Renal cortex interstitium (tissue), 15 donors: ENCODE data around the gene TMIE. TPM values are rescaled to one million over a fixed set of nuclear protein-coding genes. Genes with fewer than 3 reads are reported as not detected.

Experiments
- DNase-seq, 11 donors: peaks; one replicate each; pipeline ENCODE4 v3.0.0-alpha.2; 2013; ENCODE audit warnings: low read depth in 9 of 11, low spot score in 4 of 11; ENCODE audit errors: extremely low read depth in 1 of 11
- long read RNA-seq, 16 experiments: transcript quantifications; one replicate each; lab custom pipeline, GENCODE V29; 2026
- polyA plus RNA-seq, 3 donors: library from polyadenylated mRNA; unstranded; fragments of 120-200 nt; gene quantifications; one replicate each; pipeline ENCODE4 v1.2.1, GENCODE V29; 2013; ENCODE audit not compliant: insufficient read length in 3 of 3

Gene TMIE
- 1 to 10 TPM in 1 of 3 donors, under 1 TPM in 2; 0.70 to 1.0 (median 0.84) TPM for polyA plus RNA-seq
- long read RNA-seq, donor 1, result 0 reads
- long read RNA-seq, donor 2, result 0 reads
- long read RNA-seq, donor 3, partial matches to known transcripts, result 0 of 1 reads
- long read RNA-seq, donor 3, other reads (novel, unspliced or antisense), result 0 of 1 reads
- long read RNA-seq, donor 4, partial matches to known transcripts, result 0 of 1 reads
- long read RNA-seq, donor 4, other reads (novel, unspliced or antisense), result 0 of 1 reads
- long read RNA-seq, donor 5, result 0 reads
- long read RNA-seq, donor 6, result 0 reads
- long read RNA-seq, donor 7, result 0 reads
- long read RNA-seq, donor 8, result 0 reads
- long read RNA-seq, donor 9, result 0 reads
- long read RNA-seq, donor 10, result 0 reads
- long read RNA-seq, donor 11, partial matches to known transcripts, result 0 of 1 reads
- long read RNA-seq, donor 11, other reads (novel, unspliced or antisense), result 0 of 1 reads
- long read RNA-seq, donor 12, result 0 reads
- long read RNA-seq, donor 13, result 0 reads
- long read RNA-seq, donor 14, result 0 reads
- long read RNA-seq, donor 15, result 0 reads
- long read RNA-seq, donor 16, partial matches to known transcripts, result 0 of 1 reads
- long read RNA-seq, donor 16, other reads (novel, unspliced or antisense), result 0 of 1 reads

- DNase-seq, result no peak
Observed at GRCh38 chr3:46701181-46701939, at the start of gene TMIE. TSS of gene TMIE (plus strand) at chr3:46701392. CDS start at chr3:46701488, 96 bp downstream.

GRCh38 chr3:46655271-46655670 is 45.9 kb upstream of the TMIE start:
- DNase-seq, result no peak

DNA sequence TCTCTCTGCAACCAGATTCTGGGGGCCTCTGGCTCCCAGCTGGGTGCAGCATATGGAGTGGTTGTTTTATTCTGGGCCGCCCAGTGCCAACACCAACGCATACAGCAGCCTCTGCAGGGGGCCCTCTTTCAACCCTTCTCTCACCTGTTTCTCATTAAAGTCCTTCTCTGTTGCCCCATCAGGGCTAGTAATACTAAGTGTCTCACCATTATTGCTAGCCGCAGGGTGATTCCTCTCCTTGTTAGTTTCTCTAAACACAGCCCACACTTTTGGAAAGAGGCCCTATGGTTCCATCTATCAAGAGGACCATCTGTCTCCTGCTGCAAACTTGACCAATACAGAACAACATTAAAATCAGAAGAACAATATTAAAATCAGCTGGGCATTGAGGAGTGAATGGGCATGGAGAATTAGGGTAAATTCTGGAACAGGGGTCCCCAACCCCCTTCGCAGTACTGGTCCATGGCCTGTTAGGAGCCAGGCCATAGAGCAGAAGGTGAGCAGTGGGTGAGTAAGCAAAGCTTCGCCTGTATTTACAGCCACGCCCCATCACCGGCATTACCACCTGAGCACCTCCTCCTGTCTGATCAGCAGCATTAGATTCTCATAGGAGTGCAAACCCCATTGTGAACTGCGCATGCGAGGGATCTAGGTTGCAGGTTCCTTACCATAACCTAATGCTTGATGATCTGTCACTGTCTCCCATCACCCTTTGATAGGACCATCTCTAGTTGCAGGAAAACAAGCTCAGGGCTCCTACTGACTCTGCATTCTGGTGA is 44.2 kb upstream of the TMIE start:
- no peak for DNase-seq

GRCh38 chr3:46659285-46659684 is 41.9 kb upstream of the TMIE start:
- no peak for DNase-seq

- no peak for DNase-seq
Observed at GRCh38 chr3:46660003-46660402, 41.2 kb upstream of the TMIE start.

- no peak for DNase-seq
Observed at GRCh38 chr3:46660543-46661523, 40.4 kb upstream of the TMIE start.

GRCh38 chr3:46661776-46662766 is 39.1 kb upstream of the TMIE start:
- no peak for DNase-seq

DNA sequence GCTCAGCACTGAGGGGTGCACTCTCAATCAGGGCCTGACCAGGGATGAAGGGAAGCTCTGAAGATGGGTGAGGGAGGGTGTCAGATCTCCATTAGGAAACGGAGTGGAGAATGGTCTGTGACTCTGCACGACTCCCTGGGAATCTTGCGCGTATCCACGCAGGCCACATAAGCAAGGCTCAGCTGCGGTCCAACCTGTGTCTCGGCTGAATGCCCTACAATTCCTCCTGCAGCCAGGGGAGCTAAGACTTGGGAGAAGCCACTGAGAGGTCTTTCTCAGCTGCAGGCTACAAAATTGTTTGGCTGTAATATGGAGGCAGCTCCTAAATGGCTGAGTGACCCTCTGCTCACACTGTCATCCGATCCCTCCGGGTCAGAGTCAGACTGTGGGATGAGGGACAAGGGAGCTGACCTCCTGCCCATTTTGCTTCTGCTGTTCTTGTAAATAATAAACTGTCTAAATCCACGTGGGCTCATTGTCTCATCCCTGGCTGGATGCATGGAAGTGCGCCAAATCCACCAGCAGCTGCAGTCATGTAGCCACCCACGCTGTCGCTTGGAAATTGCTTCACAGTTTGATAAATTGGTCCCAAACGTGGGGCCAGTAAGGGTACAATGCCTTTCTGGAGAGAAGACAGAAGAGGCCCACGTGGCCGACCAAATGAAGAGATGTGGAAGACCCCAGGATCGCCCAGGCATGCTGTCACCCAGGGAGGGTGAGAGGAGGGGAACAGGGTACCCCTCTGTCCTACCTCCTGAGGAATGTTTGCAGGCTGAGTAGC is 38.2 kb upstream of the TMIE start:
- DNase-seq, result peak; percentile 35 to 76 (median 59)

GRCh38 chr3:46663591-46664135 is 37.5 kb upstream of the TMIE start:
- DNase-seq, result peak in 5 of 11 donors; percentile 25 to 43 (median 34)

DNA sequence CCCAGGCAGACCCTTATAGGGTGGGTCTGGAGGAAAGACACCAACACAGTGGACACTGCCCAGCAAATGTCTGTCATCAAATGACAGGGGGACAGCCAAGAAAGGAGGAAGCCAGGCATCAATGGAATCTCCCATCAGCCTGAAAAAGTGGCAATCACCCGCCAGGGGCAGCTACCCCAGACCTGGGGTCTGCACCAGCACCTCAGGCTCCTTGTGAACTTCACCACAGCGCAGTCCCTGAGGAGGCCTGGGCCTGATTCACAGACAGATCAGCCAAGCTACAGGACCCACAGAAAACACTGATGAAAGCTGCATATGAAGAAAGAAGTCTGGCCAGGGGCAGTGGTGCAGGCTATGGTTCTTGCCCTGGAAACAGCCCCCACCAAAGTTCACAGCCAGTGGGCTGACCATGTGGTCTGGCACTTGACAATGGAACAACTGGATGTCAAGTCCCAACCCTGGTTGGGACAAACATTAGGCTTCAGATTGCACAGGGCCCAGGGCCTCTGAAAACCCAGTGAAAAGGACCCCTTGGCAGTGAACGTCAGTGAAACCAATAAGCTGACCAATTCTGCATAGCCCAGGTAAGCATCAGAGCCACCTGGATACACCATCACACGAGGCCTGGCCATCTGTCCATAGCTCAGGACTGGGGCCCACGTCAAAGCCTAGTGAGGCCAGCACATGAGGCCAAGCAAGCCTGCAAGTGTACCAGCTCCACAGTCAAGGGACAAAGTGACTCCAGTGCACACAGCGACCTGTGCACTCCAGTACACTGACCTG is 36.8 kb upstream of the TMIE start:
- no peak for DNase-seq

GRCh38 chr3:46664971-46665762 is 36.0 kb upstream of the TMIE start:
- no peak for DNase-seq

DNA sequence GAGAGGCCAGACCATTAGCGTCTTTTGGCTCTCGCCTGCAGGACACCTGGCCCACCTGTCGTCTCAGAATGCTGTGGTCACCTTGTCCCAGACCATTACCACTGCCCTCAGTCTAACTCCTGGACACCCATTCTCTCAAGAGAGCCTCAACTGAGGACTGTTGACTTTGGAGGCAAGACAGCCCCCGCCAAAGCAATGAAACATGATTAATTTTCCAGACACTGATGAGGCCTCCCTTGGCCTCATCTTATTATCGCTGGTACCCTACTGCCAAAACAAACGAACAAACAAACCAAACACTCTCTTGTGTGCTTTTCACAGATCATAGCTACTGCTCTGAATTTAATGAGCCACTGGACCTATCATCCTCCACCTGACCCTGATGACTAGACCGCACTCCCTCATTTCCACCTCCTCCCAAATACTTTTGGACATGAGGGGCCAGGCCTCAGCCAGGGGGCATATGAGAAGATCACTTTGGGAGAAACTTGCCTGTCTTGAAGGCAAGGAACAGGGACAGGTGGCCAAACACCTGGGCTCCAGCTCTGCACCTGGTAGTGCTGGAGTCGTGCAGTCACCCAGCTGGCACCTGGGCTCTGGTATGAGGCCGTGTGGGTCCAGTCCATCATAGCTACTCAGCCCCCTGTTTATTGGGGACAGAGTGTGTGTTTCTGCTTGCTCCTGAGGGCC is 35.3 kb upstream of the TMIE start:
- DNase-seq, result peak in 1 of 11 donors; percentile 33

GRCh38 chr3:46666453-46666845 is 34.7 kb upstream of the TMIE start:
- DNase-seq, result no peak
